Measurements from ENCODE around the gene GRXCR1. TPM values are rescaled to one million over a fixed set of nuclear protein-coding genes. Genes with fewer than 3 reads are reported as not detected.
A peak's percentile ranks its signal among the peaks of the same experiment; 100 is the strongest.

GRXCR1 gene
- total RNA-seq, 4 donors from 2014 or later: not detected

GRCh38 chr4:42955746-42956505, 63.4 kb downstream of the GRXCR1 start:
- H3K9me3 ChIP-seq: no peaks in the 10 kb centered on the region
- DNase-seq (ENCODE audit: extremely low spot score): no peak
- intact Hi-C loops (cut with DNase I): no loop called here
- no peaks in the 10 kb centered on the region for H3K4me1 ChIP-seq
- H3K36me3 ChIP-seq: no peaks in the 10 kb centered on the region
- H3K27ac ChIP-seq (replicated peaks in 1 of 4): no peak overlapping the region
- H3K27me3 ChIP-seq: no peaks in the 10 kb centered on the region
- TF ChIP-seq POLR2AphosphoS5 (IDR thresholded peaks at IDR 0.05) (no peak), CTCF (IDR thresholded peaks at IDR 0.05) (no peak), EP300 (IDR thresholded peaks at IDR 0.05) (no peak), POLR2A (IDR thresholded peaks at IDR 0.05; ENCODE audit: low read depth) (no peak)
- 70% methylated on average over 5 of the region's 5 CpGs for WGBS
- no peak overlapping the region for H3K4me3 ChIP-seq

- no peak for TF ChIP-seq EP300 (IDR thresholded peaks at IDR 0.05)
- TF ChIP-seq POLR2A (IDR thresholded peaks at IDR 0.05; ENCODE audit: low read depth): no peak
- no peak for TF ChIP-seq CTCF (IDR thresholded peaks at IDR 0.05)
- TF ChIP-seq POLR2AphosphoS5 (IDR thresholded peaks at IDR 0.05): no peak
- H3K4me3 ChIP-seq: no peak overlapping the region
- 38% methylated on average over 2 of the region's 2 CpGs for WGBS
- no peak for DNase-seq (ENCODE audit: extremely low spot score)
- H3K36me3 ChIP-seq: no peaks in the 10 kb centered on the region
- no peaks in the 10 kb centered on the region for H3K9me3 ChIP-seq
- no peak overlapping the region for H3K27ac ChIP-seq (replicated peaks in 1 of 4)
- H3K27me3 ChIP-seq: no peaks in the 10 kb centered on the region
- intact Hi-C loops (cut with DNase I): no loop called here
- no peaks in the 10 kb centered on the region for H3K4me1 ChIP-seq
Measured at GRCh38 chr4:42965326-42965725, 72.8 kb downstream of the GRXCR1 start.

DNA sequence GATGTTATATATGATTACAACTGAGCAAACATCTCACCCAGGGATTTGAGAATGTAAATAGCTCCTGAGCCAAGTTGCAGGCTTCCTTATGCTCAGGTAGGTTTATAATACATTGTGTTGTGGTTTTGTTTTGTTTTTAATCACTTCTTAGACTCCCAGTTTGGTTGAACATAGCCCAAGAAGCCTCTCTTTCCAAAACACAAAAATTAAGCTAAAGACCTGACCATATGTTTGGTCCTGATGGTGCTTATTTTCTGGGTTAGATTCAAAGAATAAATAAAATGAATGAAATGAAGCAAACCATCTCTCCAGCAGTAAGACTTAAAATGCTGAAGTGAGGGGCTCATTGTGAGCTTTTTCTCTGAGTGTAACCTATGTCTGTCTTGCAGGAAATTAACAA, 93.5 kb downstream of the GRXCR1 start:
- no peaks in the 10 kb centered on the region for H3K4me1 ChIP-seq
- H3K9me3 ChIP-seq: peaks cover 0 to 12% (median 6%) of the 10 kb centered on the region in 4 donors
- DNase-seq (ENCODE audit: extremely low spot score): no peak
- H3K36me3 ChIP-seq: no peaks in the 10 kb centered on the region
- no peaks in the 10 kb centered on the region for H3K27me3 ChIP-seq
- H3K27ac ChIP-seq (replicated peaks in 1 of 4): no peak overlapping the region
- no peak overlapping the region for H3K4me3 ChIP-seq
- intact Hi-C loops (cut with DNase I): no loop called here
- TF ChIP-seq POLR2AphosphoS5 (IDR thresholded peaks at IDR 0.05) (no peak), CTCF (IDR thresholded peaks at IDR 0.05) (no peak), POLR2A (IDR thresholded peaks at IDR 0.05; ENCODE audit: low read depth) (no peak), EP300 (IDR thresholded peaks at IDR 0.05) (no peak)

- no peaks in the 10 kb centered on the region for H3K4me1 ChIP-seq
- H3K27me3 ChIP-seq: no peaks in the 10 kb centered on the region
- DNase-seq (ENCODE audit: extremely low spot score): no peak
- intact Hi-C loops (cut with DNase I): no loop called here
- no peak for TF ChIP-seq POLR2A (IDR thresholded peaks at IDR 0.05; ENCODE audit: low read depth)
- peak; percentile 6 to 49 (median 14) for TF ChIP-seq CTCF (IDR thresholded peaks at IDR 0.05)
- no peak for TF ChIP-seq POLR2AphosphoS5 (IDR thresholded peaks at IDR 0.05)
- peaks cover 0 to 3% (median 0%) of the 10 kb centered on the region in 4 donors for H3K9me3 ChIP-seq
- WGBS: 37% methylated on average over 6 of the region's 6 CpGs
- no peak overlapping the region for H3K4me3 ChIP-seq
- H3K27ac ChIP-seq (replicated peaks in 1 of 4): no peak overlapping the region
- no peaks in the 10 kb centered on the region for H3K36me3 ChIP-seq
Measured at GRCh38 chr4:42995343-42995944, 102.9 kb downstream of the GRXCR1 start.
